NCI-H774 (cell line): Measurements from ENCODE around the gene OR10W1.

ENCODE experiments used
- DNase-seq: peaks from one replicate; lab custom pipeline; 2025; lab: John Stamatoyannopoulos, UW

The OR10W1 gene

GRCh38 chr11:58268142-58268541, at the start of gene OR10W1:
TSS of gene OR10W1 (minus strand) at chr11:58268260. CDS start at chr11:58267858, 402 bp downstream.
- DNase-seq = no peak

GRCh38 chr11:58316142-58316541, 48.1 kb upstream of the OR10W1 start:
- no peak for DNase-seq

GRCh38 chr11:58301576-58301975, 33.5 kb upstream of the OR10W1 start:
- DNase-seq = no peak

DNA sequence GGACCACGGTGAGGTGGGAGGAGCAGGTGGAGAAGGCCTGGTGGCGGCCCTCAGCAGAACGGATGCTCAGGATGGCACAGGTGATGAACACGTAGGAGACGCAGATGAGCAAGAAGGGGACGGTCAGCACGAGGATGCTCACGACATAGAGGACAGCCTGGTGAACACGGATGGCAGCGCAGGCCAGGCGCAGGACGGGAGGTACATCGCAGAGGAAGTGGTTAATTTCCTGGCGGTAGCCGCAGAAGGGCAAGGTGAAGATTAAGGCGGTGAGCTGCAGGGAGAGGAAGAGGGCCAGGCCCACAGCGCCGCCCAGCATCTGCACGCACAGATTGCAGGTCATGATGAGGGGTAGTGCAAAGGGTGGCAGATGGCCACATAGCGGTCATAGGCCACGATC, 24.0 kb upstream of the OR10W1 start:
- no peak for DNase-seq

DNA sequence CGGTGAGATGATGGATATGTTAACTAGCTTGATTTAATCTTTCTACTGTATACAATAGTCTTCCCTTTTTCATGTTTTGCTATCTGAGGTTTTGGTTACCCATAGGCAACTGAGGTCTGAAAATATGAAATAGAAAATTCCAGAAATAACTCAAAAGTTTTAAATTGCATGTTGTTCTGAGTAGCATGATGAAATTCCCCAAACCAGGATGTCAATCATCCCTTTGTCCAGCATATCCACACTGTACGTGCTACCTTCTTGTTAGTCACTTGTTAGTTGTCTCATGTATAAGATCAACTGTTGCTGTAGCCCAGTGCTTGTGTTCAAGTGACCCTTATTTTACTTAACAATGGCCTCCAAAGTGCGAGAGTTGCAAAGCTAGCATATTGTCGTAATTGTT, 21.2 kb upstream of the OR10W1 start:
- no peak for DNase-seq

GRCh38 chr11:58286249-58286648, 18.2 kb upstream of the OR10W1 start:
- peak; percentile 15 for DNase-seq

DNA sequence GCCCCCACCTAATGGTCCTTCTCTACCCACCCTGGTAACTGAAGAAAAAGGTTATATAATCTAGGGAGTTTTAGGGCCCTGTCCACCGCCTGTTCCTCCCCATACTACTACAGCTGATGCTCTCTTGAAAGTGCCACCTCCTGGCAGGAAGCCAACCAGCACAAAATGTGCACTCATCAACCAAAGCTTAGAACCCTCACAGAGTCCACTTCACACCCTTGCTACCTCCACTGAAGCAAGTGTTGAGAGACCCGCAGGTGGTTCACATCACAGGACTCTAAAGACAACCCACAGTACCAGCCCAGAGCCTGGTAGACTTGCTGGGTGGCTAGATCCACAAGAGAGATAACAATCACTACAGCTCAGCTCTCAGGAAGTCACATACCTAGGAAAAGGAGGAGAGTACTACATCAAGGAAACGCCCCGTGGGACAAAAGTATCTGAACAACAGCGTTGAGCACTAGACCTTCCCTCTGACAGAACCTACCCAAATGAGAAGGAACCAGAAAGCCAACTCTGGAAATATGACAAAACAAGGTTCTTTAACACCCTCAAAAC, 17.5 kb upstream of the OR10W1 start:
- no peak for DNase-seq

DNA sequence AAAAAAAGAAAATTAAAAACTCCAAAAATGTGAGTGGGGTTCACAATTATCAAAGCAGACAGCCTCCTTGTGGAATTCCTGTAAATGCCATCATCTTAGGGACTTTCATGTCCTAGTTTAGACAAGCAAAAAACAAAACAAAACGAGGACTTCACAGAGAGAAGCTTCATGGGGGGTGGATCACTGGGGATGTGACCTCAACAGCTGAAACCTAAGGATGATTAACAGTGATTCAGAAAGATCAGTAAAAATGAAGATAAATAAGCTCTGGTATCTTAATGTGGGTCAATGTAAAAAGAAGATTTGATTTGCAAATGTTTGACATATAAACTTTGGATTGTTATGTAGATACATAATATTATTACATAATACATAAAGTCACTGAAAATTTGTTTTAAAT, 8.1 kb upstream of the OR10W1 start:
- DNase-seq = no peak

DNA sequence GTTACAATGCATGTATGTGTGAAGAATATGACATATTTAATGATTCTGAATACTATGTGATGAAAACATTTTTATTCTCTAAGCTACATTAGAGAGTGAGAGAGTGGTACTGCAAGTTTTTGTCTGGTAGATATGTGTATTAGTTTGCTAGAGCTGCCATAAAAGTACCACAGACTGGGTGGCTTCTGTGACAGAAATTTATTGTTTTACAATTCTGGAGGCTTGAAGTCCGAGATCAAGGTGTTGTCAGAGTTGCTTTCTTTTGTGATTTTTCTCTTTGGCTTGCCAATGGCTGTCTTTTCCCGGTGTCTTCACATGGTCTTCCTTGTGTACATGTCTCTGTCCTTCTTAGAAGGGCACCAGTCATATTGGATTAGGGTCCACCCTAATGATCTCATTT, 6.9 kb upstream of the OR10W1 start:
- no peak for DNase-seq

DNA sequence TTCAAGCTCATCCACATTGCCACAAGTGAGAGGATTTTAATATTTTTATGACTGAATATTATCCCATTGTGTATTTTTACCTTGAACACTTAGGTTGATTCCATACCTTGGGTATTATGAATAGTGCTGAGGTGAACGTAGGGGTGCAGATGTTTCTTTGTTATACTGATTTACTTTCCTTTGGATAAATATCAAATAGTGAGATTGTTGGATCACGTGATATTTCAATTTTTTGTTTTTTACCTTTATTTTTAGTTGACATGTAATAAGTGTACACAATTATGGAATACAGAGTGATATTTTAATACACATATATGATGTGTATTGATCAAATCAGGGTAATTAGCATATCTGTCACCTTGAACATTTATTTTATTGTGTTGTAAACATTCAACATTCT, 8.1 kb downstream of the OR10W1 start:
- DNase-seq = no peak

DNA sequence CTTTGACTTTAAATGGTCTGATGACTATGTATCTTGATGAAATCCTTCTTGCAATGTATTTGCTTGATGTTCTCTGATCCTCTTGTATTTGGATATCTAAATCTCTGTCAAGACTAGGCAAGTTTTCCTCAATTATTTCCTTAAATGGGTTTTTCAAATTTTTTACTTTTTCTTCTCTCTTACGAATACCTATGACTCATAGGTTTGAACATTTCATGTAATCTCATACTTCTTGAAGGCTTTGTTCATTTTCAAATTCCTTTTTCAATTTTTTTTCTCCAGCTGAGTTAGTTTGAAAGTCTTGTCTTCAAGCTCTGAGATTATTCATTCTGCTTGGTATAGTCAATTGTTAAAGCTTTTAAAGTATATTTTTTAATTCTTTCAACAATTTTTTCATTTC, 13.1 kb downstream of the OR10W1 start:
- DNase-seq = no peak

DNA sequence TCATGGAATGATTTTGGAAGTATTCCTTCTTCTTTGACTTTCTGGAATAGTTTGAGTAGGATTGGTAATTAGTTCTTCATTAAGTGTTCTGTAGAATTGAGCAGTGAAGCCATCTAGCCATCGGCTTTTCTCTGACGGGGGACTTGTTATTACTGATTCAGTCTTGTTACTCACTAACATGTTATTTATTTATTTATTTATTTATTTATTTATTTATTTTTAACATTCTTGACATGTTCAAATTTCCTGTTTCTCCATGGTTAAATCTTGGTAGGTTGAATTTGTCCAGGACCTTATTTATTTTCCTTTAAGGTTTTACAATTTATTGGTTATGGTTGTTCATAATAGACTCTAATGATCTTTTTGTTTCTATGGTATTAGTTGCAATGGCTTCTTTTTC, 24.1 kb downstream of the OR10W1 start:
- no peak for DNase-seq

DNA sequence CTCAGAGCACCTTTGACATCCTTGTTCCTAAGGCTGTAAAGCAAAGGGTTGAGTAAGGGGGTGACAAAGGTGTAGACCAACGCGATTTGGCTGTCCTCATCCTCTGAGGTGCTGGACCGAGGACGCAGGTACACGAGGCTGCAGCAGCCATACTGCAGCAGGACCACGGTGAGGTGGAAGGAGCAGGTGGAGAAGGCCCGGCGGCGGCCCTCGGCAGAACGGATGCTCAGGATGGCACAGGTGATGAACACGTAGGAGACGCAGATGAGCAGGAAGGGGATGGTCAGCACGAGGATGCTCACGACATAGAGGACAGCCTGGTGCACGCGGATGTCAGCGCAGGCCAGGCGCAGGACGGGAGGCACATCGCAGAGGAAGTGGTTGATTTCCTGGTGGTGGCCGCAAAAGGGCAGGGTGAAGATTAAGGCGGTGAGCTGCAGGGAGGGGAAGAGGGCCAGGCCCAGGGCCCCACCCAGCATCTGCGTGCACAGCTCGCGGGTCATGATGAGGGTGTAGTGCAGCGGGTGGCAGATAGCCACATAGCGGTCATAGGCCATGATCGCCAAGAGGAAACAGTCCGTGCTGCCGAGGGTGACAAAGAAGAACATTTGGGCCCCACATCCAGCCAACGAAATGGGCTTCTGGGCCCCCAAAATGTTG, 40.0 kb downstream of the OR10W1 start:
- no peak for DNase-seq

DNA sequence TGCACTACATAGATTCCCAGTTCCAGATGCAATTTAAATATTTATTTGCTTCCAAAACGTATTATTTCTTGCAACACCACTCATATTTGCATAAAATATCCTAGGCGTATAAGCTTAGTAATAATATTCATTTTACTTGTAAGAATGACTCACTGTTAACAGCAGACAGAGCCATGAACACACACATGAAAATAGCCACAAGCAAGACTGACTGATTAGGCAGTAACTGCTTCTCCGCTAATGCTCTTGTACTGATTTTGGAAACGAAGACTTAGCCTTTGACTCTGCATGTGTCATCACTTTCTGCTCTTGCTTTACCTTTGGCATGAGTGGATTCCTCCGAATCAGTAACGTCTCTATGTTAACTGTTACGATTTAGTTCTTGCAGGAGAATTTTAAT, 45.3 kb downstream of the OR10W1 start:
- no peak for DNase-seq
